PC-3 (cell line): ENCODE measurements around the gene ZNF99.

Source experiments
- CTCF ChIP-seq: fragments of 300-600 bp; sonication (generic); conservative IDR thresholded peaks from 2 replicates; pipeline ENCODE4 v1.5.1; 2017; ENCODE audit warnings: antibody characterized with exemption, low read depth, mild to moderate bottlenecking, low read length
- EZH2 ChIP-seq: fragments of 300-600 bp; sonication (generic); IDR thresholded peaks from one replicate; pipeline ENCODE4 v1.6.1; 2017; ENCODE audit warnings: antibody characterized with exemption, mild to moderate bottlenecking, low read length; ENCODE audit not compliant: unreplicated experiment
- EZH2phosphoT487 ChIP-seq: fragments of 300-600 bp; sonication (generic); IDR thresholded peaks from 2 replicates; pipeline ENCODE4 v1.6.1; 2018; ENCODE audit warnings: mild to moderate bottlenecking, antibody characterized with exemption, low read length, borderline replicate concordance

GRCh38 chr19:22708983-22709382 lies 75.0 kb downstream of the ZNF99 start:
- TF ChIP-seq EZH2 = no peak
- TF ChIP-seq CTCF = no peak
- no peak for TF ChIP-seq EZH2phosphoT487
